ENCODE measurements around the gene MFAP4.

The MFAP4 gene, protein sequence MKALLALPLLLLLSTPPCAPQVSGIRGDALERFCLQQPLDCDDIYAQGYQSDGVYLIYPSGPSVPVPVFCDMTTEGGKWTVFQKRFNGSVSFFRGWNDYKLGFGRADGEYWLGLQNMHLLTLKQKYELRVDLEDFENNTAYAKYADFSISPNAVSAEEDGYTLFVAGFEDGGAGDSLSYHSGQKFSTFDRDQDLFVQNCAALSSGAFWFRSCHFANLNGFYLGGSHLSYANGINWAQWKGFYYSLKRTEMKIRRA

DNA sequence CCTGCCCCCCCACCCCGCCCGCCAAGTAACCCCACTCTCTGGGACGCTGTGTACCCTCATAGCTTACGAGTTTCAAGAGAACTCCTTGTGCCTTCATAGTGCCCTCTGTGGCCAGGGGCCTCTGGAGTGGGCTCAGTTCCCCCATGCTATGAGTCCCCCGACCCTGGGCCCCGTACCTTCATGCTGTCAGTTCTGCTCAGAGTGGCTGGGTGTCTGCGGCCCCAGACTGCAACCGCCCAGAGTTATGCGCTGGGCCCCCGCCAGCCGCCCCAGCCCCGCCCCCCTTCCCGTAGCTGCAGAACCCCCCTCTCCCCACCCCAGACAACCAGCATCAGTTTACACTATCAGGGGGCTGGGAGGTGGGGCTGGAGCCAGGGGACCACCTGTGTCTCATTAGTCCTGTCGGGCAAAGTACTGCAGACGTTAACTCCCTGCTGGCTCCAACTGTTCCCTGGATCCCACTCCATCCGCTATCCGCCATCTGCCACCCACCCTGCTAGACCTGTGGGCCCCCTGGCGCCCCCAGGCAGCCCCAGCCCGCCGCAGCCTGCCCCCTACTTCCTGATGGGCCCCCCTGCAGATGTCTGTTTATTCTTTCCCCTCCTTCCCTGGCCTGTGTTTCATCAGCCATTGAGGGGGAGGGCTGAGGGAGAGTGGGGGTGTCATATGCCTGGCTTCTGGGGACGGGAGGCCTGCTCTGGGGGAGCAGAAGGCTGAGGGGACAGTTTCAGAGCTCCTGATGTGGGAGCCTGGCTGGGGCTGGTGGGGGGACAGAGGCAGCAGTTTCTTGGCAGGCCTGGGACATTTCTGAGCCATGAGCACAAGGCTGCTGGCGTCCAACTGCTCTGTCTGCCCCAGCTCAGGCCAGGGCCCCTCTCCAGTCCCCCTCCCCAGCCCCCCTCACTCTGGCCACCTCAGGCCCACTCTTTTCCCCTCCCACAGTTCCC, at the start of gene MFAP4:
MFAP4 (minus strand) TSS at position 217 of the 947 bp plus-strand sequence; CDS start at position 182, 35 bp downstream.
- no peak for DNase-seq

DNA sequence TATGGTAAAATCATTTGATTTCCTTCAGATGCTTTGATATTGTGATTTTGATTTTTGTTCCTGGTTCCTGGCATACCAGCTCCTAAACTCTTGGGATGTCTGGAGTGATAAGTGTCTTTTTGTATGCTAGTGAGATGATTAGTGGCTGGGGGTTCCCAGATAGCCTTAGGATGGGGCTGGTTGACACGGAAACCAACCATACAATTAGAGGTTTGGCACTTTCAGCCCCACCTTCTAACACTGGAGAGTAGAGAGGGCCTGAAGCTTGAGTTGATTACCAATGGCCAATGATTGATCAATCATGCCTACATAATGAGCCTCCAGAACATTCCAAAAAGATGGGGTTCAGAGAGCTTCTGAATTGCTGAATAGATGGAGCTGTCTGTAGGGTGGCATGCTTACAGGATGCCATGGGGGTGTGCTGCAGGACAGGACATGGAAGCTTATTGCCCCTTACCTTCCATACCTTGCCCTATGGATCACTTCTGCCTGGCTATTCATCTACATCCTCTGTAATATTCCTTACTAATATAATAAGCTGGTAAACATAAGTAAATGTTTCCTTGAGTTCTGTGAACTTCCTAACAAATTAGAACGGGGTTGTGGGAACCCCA, 46.8 kb upstream of the MFAP4 start:
- no peak for DNase-seq

DNA sequence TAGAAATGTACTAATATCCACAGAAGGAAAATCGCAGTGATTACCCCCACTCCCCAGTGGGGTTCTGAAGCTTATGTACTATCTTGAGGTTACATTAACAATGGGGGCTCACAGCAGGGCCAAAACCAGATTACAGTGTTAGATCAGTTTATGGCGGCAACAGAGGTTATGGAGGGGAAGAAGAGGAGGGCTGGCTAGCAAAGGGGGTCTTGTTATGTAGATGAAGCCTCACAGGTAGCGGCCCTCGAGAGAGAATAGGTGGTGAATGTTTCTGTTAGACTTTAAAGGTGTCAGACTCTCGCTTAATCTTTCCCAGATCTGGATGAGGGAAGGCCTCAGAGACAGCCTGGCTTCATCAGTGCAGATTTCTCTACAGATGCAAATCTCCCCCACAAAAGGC, 46.3 kb upstream of the MFAP4 start:
- DNase-seq = no peak

- no peak for DNase-seq
Measured at GRCh38 chr17:19431691-19432090, 44.7 kb upstream of the MFAP4 start.

DNA sequence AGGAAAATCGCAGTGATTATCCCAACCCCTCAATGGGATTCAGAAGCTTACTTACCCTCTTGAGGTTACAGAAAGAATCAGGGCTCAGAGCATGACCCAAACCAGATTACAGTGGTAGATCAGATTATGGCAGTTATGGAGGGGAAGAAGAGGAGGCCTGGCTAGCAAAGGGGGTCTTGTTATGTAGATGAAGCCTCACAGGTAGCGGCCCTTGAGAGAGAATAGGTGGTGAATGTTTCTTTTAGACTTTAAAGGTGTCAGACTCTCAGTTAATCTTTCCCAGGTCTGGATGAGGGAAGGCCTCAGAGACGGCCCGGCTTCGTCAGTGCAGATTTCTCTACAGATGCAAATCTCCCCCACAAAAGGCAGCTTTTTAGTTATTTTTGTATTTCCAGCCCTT, 39.6 kb upstream of the MFAP4 start:
- no peak for DNase-seq

- DNase-seq = no peak
Measured at GRCh38 chr17:19424934-19425868, 38.2 kb upstream of the MFAP4 start.

- DNase-seq = no peak
Measured at GRCh38 chr17:19421926-19422325, 34.9 kb upstream of the MFAP4 start.

DNA sequence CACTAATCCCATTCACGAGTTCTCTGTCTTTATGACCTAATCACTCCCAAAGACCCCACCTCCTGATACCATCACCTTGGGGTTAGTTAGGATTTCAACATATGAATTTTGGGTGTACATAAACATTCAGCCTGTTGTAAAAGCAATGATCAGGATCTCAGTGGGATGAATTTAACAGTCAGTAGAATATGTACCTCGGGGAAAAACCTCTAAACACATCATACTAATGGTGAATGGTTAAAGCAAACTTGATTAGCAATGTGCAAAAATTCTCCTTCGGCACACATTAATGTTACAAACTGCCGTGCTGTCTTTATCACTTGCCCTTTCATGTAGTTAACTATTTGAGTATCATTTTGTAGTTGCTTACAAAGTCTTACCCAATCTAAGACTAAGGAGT, 34.2 kb upstream of the MFAP4 start:
- no peak for DNase-seq

DNA sequence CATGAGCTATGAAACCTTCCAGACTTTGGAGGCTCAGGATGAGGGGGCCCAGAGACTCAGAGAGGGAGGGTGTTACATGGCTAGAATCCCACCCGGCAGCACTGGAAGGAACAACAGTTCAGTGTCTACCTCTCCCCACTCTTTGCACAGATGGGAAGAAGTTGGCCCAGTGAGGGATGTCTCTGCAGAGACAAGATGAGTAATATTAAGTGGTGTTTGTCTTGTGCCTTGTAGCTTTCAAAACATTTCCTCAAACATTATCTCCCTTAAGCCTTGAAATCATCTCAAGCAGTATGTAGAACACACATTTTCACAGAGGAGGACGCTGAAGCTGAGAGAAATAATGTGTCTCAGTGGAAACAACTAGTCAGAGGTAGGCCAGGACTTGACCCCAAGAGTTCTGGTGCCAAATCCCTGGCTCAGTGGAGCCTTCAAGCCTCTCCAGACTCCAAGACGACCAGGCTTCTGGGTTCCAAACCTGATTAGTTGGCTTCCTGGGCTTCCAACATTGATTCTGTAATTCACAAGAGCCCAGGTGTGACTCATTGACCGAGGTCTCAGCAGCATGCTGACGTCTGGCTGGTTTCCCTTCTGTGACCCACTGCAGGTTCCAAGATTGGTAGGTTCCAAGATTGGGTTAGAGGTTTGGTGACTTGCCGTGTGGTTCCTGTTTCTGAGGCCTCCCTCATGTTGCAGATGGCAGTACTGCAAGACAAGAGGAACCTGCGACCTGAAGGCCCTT, 31.4 kb upstream of the MFAP4 start:
- DNase-seq = no peak

DNA sequence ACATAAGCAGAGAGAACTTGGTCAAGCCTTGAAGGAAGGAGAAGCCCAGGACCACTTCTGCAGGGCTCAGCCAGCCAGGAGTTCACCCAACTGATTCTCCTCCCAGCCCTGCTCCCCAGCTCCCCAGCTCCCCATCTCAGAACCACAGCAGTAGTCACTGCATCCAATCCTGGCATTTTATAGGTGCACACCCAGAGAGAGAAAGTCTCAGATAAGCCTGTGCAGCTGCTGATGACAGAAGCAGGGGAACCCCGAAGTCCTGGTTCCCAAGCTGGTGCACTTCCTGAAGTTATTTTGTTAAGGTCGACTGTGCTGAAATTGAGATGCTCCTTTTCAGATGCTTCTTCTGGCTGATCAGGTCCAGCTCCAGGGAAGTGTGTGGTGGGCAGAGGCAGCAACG, 30.6 kb upstream of the MFAP4 start:
- DNase-seq = no peak

DNA sequence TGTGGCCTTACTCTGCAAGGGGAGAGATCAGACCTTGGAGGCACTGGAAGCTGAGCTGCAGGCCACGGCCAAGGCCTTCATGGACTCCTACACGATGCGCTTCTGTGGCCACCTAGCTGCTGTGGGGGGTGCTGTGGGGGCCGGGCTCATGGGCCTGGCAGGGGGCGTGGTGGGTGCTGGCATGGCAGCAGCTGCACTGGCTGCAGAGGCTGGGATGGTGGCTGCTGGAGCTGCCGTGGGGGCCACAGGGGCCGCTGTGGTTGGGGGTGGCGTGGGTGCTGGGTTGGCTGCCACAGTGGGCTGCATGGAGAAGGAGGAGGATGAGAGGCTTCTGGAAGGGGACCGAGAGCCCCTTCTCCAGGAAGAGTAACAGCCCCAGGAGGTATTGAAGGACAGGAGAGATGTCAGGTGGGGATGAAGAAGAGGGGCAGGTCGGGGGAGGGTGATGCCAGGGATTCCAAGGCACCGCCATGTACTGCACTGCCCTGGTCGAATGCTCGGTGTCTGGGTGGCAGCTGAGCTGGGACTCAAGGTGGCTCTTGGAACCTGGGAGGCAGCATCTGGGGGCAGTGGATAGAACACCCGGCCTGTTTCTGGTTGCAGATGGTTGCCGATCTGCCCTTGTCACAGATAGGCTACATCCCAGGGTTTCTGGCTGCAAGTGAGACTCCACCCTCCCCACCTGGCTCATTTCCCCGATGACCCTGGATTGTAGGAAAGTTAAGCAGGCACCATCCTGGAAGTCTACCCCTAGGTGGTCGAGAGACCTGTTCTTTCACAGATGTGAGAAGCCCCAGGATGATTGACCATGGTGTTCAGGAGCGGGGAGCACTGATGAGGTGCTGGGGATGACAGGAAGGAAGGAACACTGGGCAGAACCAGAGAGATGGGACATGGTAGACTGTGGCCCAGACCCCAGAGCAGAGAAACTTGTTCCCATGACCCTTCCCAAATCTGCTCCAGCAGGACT, 29.1 kb upstream of the MFAP4 start:
- no peak for DNase-seq

GRCh38 chr17:19415311-19415710, 28.3 kb upstream of the MFAP4 start:
- DNase-seq = no peak

- no peak for DNase-seq
Measured at GRCh38 chr17:19414396-19415280, 27.6 kb upstream of the MFAP4 start.

DNA sequence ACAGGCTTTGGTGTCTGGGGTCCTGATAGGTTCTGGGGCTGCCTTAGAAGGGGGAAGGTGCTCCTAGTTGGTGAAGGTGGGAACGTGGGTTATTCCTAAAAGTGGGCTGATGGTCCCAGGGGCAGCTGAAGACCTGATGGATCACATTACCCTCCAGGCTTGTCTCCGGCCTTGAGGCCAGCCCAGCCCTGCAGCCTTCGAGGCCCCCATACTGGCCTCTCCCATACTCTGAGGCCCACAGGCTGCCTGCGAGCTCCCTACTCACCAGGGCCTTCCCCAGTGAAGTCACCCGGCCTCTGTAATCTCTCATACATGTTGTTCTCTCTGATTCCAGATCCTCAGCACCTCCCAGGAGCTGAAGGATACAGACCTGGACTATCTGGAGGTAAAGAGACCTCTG, 26.8 kb upstream of the MFAP4 start:
- DNase-seq = no peak

DNA sequence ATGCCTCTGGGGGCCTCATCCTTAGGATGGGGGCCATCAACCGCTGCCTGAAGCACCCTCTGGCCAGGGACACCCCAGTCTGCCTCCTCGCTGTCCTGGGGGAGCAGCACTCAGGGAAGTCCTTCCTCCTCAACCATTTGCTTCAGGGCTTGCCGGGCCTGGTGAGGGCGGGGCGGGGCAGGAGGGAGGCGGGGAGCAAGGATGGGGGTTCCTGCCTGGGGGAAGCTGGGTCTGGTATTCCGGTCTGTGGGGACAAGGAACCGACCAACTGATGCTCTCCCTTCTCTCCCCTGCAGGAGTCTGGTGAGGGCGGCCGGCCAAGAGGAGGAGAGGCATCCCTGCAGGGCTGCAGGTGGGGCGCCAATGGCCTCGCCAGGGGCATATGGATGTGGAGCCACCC, 26.0 kb upstream of the MFAP4 start:
- no peak for DNase-seq

DNA sequence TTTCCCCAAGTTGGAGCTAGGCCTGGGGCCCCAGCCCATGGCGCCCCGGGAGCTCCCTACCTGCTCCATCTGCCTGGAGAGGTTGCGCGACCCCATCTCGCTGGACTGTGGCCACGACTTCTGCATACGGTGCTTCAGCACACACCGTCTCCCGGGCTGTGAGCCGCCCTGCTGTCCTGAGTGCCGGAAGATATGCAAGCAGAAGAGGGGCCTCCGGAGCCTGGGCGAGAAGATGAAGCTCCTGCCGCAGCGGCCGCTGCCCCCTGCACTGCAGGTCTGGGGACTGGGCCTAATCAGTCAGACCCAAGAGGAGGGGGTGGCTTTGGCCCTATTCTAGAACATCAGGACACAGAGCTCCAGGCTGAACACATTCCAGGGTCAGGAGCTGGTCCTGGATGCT, 25.5 kb upstream of the MFAP4 start:
- no peak for DNase-seq

DNA sequence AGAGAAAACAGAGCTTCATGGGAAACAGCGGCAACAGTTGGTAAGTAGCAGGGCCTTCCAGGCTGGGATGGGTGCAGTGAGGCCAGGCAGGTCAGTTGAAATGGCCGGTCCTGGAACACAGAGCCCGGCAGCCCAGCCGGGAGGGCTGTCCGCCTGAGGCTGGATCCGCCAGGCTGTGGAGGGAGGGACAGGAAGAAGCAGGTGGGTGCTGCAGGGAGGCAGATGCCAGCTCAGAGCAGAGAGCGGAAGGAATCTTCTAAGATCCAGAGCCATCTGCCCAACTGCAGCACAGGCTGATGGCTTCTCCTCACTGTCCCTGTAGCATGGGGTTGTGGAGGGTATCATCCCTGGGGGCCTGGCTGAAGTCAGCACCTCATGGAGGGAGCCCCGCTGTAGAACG, 24.6 kb upstream of the MFAP4 start:
- no peak for DNase-seq

GRCh38 chr17:19410875-19411620, 24.1 kb upstream of the MFAP4 start, which contains the start of gene RNF112:
TSS of gene RNF112 (plus strand) at chr17:19411232. CDS start at chr17:19411409, 177 bp downstream.
- DNase-seq = no peak

DNA sequence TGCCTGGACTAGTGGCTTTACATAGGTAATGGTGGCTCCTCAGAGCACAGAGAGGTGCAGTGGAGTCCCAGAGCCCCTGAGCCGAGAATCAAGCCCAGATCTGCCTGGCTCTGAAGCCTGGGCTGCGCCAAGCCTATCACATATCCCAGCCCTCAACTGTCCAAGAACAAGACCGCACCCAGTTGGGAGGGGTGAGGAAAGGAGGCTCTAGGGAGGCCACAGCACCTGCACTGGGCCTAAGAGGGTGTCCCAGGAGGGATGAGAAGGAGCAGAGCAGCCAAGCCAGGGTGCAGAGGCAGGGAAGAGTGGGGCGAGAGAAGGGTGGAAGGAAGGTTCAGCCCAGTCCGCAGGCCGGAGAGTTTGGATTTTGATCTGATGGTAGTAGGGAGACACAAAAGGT, 23.1 kb upstream of the MFAP4 start:
- DNase-seq = no peak

Data from stimulated activated CD4-positive, alpha-beta T cell treated with anti-CD3 and anti-CD28 coated beads, Interleukin-2, amount 100 ng/mL, for 48 hours (primary cell).